HepG2 (cell line): ENCODE measurements around the gene FARSB. TPM values are rescaled to one million over a fixed set of nuclear protein-coding genes. Genes with fewer than 3 reads are reported as not detected.

Experiments used
- EHMT2 ChIP-seq: fragments of 200-600 bp; sonication (generic); IDR thresholded peaks from 2 replicates; pipeline ENCODE4 v1.7.0; 2017; ENCODE audit warnings: antibody characterized with exemption, low read depth, low read length, borderline replicate concordance
- FLYWCH1 ChIP-seq: sonication (generic); formaldehyde crosslinking; IDR thresholded peaks from 2 replicates; pipeline ENCODE4 v1.8.1; 2023; ENCODE audit warnings: mild to moderate bottlenecking, missing genetic modification reagents
- HOXD1 ChIP-seq: sonication (generic); formaldehyde crosslinking; IDR thresholded peaks from 2 replicates; pipeline ENCODE4 v1.5.0; 2020; ENCODE audit warnings: missing genetic modification reagents
- KLF13 ChIP-seq: sonication (generic); formaldehyde crosslinking; IDR thresholded peaks from 2 replicates; pipeline ENCODE4 v1.4.0; 2020; ENCODE audit warnings: mild to moderate bottlenecking, missing genetic modification reagents
- PHF8 ChIP-seq: sonication (generic); formaldehyde crosslinking; IDR thresholded peaks from 2 replicates; pipeline ENCODE4 v1.5.0; 2020; ENCODE audit warnings: missing genetic modification reagents
- YEATS2 ChIP-seq: sonication (generic); formaldehyde crosslinking; IDR thresholded peaks from 2 replicates; pipeline ENCODE4 v1.4.0; 2020; ENCODE audit warnings: missing genetic modification reagents, borderline replicate concordance
- ZNF451 ChIP-seq: sonication (generic); formaldehyde crosslinking; IDR thresholded peaks from 2 replicates; pipeline ENCODE4 v1.5.0; 2020; ENCODE audit warnings: mild to moderate bottlenecking, missing genetic modification reagents
- ZNF629 ChIP-seq: sonication (generic); formaldehyde crosslinking; conservative IDR thresholded peaks from 2 replicates; pipeline ENCODE4 v1.5.0; 2020; ENCODE audit warnings: missing genetic modification reagents
- polyA plus RNA-seq, 8 experiments: library from polyadenylated mRNA; depleted of rRNA in 3 of 8; stranded (reverse) in 7 of 8; unstranded in 1 of 8; fragments of >200 nt; fragmentation: Illumina TruSeq in 4 of 8; extraction: Trizol in 4 of 8; gene quantifications; 2 replicates each; pipeline versions ENCODE4 v1.2.1 to v1.2.3, GENCODE V29; 2011 to 2016; ENCODE audit warnings: low read depth in 4 of 8, missing spikeins in 1 of 8, mixed read lengths in 1 of 8; ENCODE audit not compliant: insufficient read depth in 1 of 8
- total RNA-seq, 5 experiments: library from RNA; depleted of rRNA; stranded (reverse); fragments of >200 nt; fragmentation: Illumina TruSeq; extraction: Trizol; gene quantifications; 2 replicates each; pipeline ENCODE4 v1.2.3, GENCODE V29; 2016; ENCODE audit warnings: low read depth in 1 of 5
- TF ChIP-seq, protein P1 (sequence below): sonication (generic); formaldehyde crosslinking; IDR thresholded peaks from 2 replicates; pipeline ENCODE4 v1.8.0; 2022; ENCODE audit warnings: mild to moderate bottlenecking, missing genetic modification reagents
- TF ChIP-seq, protein P2 (sequence below): sonication (generic); formaldehyde crosslinking; IDR thresholded peaks from 2 replicates; pipeline ENCODE4 v1.8.1; 2023; ENCODE audit warnings: missing genetic modification reagents, inconsistent platforms, borderline replicate concordance
- TF ChIP-seq, protein P3 (sequence below): sonication (generic); formaldehyde crosslinking; IDR thresholded peaks from 2 replicates; pipeline ENCODE4 v1.5.0; 2020; ENCODE audit warnings: missing genetic modification reagents
- TF ChIP-seq, protein P4 (sequence below): sonication (generic); formaldehyde crosslinking; conservative IDR thresholded peaks from 2 replicates; pipeline ENCODE4 v1.4.0; 2020; ENCODE audit warnings: mild to moderate bottlenecking, missing genetic modification reagents, moderate library complexity
- TF ChIP-seq, protein P5 (sequence below), 2 experiments: sonication (generic) in 1 of 2; formaldehyde crosslinking in 1 of 2; IDR thresholded peaks; 2 replicates each; pipeline versions ENCODE4 v1.4.0 to v1.6.1; 2016 to 2020; ENCODE audit warnings: borderline replicate concordance in 1 of 2, low read depth in 1 of 2, mild to moderate bottlenecking in 1 of 2, missing genetic modification reagents in 1 of 2

Gene FARSB
- total and polyA plus RNA-seq, 2 of the 13 experiments (the other 11 are each of a cell fraction or from before 2014, with no cell fraction given): 23.3 to 45.9 TPM

DNA sequence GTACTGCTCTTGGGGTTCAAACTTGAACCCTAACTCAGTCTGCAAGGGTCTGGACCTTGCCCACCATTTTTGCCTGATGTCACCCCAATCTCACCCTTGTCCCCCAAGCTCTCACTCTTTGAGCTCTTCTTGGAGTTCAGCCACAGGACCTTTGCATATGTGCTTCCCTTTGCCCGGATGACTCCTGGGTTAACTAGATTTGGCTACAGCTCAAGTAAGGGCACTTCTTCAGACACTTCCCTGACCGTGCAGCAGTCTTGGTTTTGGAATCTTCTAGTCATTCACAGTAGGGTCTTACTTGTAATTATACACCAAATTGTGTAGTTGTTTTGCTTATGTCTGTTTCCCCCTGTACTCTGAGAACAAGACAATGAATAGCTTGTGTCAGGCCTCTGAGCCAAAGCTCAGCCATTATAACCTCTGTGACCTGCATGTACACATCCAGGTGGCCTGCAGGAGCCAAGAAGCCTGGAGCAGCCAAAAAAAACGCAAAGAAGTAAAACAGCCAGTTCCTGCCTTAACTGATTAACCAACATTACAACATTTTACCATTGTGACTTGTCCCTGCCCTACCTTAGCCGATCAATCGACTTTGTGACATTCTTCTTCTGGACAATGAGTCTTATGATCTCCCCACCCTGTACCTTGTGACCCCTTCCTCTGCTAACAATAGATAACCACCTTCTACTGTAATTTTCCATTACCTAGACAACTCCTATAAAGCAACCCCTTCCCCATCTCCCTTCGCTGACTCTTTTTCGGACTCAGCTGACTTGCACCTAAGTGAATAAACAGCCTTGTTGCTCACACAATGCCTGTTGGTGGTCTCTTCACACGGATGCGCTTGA is 14.5 kb upstream of the FARSB start (continued):
- TF ChIP-seq, protein P1, sequence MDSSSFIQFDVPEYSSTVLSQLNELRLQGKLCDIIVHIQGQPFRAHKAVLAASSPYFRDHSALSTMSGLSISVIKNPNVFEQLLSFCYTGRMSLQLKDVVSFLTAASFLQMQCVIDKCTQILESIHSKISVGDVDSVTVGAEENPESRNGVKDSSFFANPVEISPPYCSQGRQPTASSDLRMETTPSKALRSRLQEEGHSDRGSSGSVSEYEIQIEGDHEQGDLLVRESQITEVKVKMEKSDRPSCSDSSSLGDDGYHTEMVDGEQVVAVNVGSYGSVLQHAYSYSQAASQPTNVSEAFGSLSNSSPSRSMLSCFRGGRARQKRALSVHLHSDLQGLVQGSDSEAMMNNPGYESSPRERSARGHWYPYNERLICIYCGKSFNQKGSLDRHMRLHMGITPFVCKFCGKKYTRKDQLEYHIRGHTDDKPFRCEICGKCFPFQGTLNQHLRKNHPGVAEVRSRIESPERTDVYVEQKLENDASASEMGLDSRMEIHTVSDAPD (CRISPR knock-in tag): no peak
- TF ChIP-seq ZNF451: no peak
- TF ChIP-seq PHF8 (CRISPR knock-in tag): no peak
- TF ChIP-seq, protein P2, sequence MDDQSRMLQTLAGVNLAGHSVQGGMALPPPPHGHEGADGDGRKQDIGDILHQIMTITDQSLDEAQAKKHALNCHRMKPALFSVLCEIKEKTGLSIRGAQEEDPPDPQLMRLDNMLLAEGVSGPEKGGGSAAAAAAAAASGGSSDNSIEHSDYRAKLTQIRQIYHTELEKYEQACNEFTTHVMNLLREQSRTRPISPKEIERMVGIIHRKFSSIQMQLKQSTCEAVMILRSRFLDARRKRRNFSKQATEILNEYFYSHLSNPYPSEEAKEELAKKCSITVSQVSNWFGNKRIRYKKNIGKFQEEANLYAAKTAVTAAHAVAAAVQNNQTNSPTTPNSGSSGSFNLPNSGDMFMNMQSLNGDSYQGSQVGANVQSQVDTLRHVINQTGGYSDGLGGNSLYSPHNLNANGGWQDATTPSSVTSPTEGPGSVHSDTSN (CRISPR knock-in tag): no peak
- TF ChIP-seq FLYWCH1 (CRISPR knock-in tag): no peak
- TF ChIP-seq EHMT2: peak; percentile 71; the same call in 1 of the 2 replicates
- TF ChIP-seq, protein P3, sequence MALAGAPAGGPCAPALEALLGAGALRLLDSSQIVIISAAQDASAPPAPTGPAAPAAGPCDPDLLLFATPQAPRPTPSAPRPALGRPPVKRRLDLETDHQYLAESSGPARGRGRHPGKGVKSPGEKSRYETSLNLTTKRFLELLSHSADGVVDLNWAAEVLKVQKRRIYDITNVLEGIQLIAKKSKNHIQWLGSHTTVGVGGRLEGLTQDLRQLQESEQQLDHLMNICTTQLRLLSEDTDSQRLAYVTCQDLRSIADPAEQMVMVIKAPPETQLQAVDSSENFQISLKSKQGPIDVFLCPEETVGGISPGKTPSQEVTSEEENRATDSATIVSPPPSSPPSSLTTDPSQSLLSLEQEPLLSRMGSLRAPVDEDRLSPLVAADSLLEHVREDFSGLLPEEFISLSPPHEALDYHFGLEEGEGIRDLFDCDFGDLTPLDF (CRISPR knock-in tag): no peak
- TF ChIP-seq, protein P4, sequence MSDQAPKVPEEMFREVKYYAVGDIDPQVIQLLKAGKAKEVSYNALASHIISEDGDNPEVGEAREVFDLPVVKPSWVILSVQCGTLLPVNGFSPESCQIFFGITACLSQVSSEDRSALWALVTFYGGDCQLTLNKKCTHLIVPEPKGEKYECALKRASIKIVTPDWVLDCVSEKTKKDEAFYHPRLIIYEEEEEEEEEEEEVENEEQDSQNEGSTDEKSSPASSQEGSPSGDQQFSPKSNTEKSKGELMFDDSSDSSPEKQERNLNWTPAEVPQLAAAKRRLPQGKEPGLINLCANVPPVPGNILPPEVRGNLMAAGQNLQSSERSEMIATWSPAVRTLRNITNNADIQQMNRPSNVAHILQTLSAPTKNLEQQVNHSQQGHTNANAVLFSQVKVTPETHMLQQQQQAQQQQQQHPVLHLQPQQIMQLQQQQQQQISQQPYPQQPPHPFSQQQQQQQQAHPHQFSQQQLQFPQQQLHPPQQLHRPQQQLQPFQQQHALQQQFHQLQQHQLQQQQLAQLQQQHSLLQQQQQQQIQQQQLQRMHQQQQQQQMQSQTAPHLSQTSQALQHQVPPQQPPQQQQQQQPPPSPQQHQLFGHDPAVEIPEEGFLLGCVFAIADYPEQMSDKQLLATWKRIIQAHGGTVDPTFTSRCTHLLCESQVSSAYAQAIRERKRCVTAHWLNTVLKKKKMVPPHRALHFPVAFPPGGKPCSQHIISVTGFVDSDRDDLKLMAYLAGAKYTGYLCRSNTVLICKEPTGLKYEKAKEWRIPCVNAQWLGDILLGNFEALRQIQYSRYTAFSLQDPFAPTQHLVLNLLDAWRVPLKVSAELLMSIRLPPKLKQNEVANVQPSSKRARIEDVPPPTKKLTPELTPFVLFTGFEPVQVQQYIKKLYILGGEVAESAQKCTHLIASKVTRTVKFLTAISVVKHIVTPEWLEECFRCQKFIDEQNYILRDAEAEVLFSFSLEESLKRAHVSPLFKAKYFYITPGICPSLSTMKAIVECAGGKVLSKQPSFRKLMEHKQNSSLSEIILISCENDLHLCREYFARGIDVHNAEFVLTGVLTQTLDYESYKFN: peak; percentile 62
- peak; percentile 54; the same call in 1 of the 2 replicates for TF ChIP-seq HOXD1
- no peak for TF ChIP-seq KLF13 (CRISPR knock-in tag)
- TF ChIP-seq ZNF629 (CRISPR knock-in tag): peak; percentile 42
- TF ChIP-seq, protein P5, sequence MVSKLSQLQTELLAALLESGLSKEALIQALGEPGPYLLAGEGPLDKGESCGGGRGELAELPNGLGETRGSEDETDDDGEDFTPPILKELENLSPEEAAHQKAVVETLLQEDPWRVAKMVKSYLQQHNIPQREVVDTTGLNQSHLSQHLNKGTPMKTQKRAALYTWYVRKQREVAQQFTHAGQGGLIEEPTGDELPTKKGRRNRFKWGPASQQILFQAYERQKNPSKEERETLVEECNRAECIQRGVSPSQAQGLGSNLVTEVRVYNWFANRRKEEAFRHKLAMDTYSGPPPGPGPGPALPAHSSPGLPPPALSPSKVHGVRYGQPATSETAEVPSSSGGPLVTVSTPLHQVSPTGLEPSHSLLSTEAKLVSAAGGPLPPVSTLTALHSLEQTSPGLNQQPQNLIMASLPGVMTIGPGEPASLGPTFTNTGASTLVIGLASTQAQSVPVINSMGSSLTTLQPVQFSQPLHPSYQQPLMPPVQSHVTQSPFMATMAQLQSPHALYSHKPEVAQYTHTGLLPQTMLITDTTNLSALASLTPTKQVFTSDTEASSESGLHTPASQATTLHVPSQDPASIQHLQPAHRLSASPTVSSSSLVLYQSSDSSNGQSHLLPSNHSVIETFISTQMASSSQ (IDR thresholded peaks at IDR 0.05; ENCODE audit: low read depth): peak; percentile 71; the same call in 1 of the 2 replicates
- TF ChIP-seq, protein P5 (CRISPR knock-in tag; IDR thresholded peaks at IDR 0.05; ENCODE audit: borderline replicate concordance): peak; percentile 28; the same call in 1 of the 2 replicates
- no peak; the same call in 1 of the 2 replicates for TF ChIP-seq YEATS2
